ENCODE measurements around the gene GSTA1.
"Not testable (repeated sequence)": the region's sequence is repeated elsewhere in the genome, so short reads cannot be mapped to it uniquely, and the experiment has no call there.

The GSTA1 gene

DNA sequence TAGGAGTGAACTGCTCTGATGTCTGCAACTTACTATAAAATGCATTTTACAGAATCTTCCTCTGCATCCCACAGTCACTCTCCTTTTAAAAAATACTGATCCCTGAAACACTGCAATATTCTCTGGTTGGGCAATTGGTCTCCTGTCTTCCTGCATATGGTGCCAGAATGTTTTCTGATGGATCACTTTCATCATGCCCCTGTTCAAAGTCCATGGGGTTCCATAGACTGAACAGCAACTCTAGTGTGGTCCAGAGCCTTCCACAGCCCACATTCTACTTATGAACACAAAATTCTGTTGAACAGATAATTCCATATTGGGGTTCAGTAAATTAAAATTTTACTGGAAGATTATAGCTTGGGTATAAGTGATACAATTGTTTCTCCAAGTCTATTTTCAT, 51.3 kb downstream of the GSTA1 start:
- FAIRE-seq (no peak), DNase-seq (ENCODE audit: insufficient read length, low spot score) (no peak)
- TF ChIP-seq PAX5 (IDR thresholded peaks at IDR 0.05; ENCODE audit: insufficient read depth, low read length, severe bottlenecking): no peak
- TF ChIP-seq TAF1 (IDR thresholded peaks at IDR 0.05; ENCODE audit: low read depth, low read length): no peak
- TF ChIP-seq POLR2AphosphoS5 (IDR thresholded peaks at IDR 0.05; ENCODE audit: low read depth, low read length): no peak
- no peak for TF ChIP-seq POLR2A (IDR thresholded peaks at IDR 0.05; ENCODE audit: low read depth, low read length)

DNA sequence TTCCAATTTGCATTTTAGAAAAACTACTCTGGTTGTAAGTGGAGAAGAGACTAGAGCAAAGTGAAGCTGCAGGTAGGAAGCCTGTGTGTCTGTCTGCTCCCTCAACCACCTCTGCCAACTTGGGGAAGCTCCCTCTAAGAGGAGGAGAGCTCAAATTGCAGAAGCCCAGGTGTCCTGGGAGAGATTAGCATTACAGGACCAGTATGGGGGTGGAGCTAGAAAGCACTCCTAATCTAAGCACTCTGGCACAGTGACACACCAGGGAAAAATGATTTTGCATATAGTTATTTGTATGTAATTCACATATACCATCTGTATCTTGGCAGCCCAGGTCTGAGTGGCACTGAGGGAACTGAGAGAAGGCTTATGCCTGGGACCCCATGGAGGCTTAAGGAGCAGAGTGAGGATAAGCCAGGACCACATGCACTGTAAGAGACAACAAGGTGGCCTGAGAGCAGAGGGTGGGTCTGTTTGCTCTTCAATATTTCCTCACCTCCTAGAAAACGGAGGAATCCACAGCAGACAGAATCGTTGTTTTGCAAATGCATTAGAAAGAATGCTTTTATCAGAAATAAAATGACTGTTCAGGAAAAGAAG, 54.0 kb downstream of the GSTA1 start:
- TF ChIP-seq POLR2A (IDR thresholded peaks at IDR 0.05; ENCODE audit: low read depth, low read length) (no peak), POLR2AphosphoS5 (IDR thresholded peaks at IDR 0.05; ENCODE audit: low read depth, low read length) (no peak), PAX5 (IDR thresholded peaks at IDR 0.05; ENCODE audit: insufficient read depth, low read length, severe bottlenecking) (no peak), TAF1 (IDR thresholded peaks at IDR 0.05; ENCODE audit: low read depth, low read length) (no peak), POU2F2 (IDR thresholded peaks at IDR 0.05; ENCODE audit: low read depth, low read length) (no peak), SPI1 (IDR thresholded peaks at IDR 0.05; ENCODE audit: low read depth, low read length) (no peak)
- DNase-seq (ENCODE audit: insufficient read length, low spot score) (no peak), FAIRE-seq (no peak)

DNA sequence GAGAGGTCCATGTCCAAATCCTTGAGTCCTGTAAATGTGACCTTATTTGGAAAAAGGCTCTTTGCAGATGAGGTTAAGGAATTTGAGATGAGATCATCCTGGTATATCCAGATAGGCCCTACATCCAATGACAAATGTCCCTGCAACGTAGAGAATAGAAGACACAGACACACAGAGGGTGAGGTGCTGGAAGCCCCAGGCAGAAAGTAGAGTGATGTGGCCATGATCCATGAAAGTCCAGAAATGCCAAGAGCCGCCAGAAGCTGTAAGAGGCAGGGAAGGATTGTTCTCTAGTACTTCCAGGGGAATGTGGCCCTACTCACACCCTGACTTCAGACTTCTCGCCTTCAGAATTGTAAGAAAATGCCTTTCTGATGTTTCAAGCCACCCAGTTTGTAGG, 56.3 kb downstream of the GSTA1 start:
- not testable (repeated sequence) for DNase-seq (ENCODE audit: insufficient read length, low spot score); FAIRE-seq

DNA sequence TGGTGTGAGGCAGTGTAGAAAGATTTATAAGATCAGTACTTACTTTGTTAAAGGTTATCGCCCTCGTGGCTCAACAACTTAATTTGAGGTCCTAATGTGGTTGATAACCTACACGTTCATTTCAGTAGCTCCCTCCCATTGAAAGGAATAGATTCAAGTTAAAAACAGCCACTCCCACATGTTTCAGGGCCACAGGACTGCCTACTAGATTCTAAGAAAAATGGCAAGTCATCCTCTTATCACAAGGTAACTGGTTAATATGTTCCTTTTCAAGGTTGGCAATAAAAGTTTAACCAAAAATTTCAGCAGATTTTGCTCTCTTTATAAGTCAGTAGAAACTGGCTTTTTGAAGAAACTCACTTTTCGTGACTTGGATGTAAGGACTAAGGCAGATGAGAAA, 57.4 kb downstream of the GSTA1 start:
- no peak for TF ChIP-seq POU2F2 (IDR thresholded peaks at IDR 0.05; ENCODE audit: low read depth, low read length)
- no peak for TF ChIP-seq POLR2A (IDR thresholded peaks at IDR 0.05; ENCODE audit: low read depth, low read length)
- no peak for TF ChIP-seq SPI1 (IDR thresholded peaks at IDR 0.05; ENCODE audit: low read depth, low read length)
- TF ChIP-seq PAX5 (IDR thresholded peaks at IDR 0.05; ENCODE audit: insufficient read depth, low read length, severe bottlenecking): no peak
- TF ChIP-seq POLR2AphosphoS5 (IDR thresholded peaks at IDR 0.05; ENCODE audit: low read depth, low read length): no peak
- FAIRE-seq: no peak
- DNase-seq (ENCODE audit: insufficient read length, low spot score): no peak

DNA sequence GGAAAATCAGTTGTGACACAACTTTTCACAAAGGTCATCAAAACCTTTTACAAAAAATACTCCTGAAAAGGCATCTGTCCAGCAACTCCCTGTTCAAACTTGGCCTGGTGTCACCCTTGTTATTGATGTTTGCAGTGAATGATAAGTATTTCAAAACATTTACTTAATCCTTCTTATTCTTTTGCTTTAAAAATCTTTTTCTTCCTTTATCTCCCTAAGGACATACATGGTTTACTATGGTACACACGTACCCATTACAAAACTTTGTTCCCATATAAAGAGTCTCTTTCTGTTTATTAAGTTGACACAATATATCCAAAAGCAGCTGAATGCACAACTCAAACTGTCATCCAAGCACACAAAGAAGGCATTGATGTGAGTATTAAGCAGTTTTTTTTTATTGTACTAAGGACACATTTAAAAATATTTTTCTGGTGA, 57.8 kb downstream of the GSTA1 start:
- DNase-seq (ENCODE audit: insufficient read length, low spot score) (no peak), FAIRE-seq (no peak)
- TF ChIP-seq POLR2A (IDR thresholded peaks at IDR 0.05; ENCODE audit: low read depth, low read length) (no peak), SPI1 (IDR thresholded peaks at IDR 0.05; ENCODE audit: low read depth, low read length) (no peak), POLR2AphosphoS5 (IDR thresholded peaks at IDR 0.05; ENCODE audit: low read depth, low read length) (no peak), POU2F2 (IDR thresholded peaks at IDR 0.05; ENCODE audit: low read depth, low read length) (no peak), TAF1 (IDR thresholded peaks at IDR 0.05; ENCODE audit: low read depth, low read length) (no peak), PAX5 (IDR thresholded peaks at IDR 0.05; ENCODE audit: insufficient read depth, low read length, severe bottlenecking) (no peak)

DNA sequence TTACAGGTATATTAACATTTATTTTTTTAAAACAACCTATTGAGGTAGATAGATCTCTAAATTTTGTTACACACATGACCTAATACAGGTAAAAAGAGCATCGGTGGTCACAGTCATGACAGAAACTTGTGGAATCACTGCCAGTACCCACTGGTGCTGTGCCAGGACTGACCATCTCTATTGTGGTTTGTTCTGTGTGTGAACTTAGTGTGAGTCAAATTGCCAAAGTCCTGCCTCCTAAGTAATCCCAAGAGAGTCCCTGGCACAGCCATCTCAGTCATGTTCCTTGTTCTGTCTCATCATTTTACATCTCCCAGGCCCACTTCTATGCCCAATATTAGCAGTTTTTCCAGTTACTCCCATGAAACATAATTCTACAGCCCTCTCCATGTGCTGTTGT, 61.7 kb downstream of the GSTA1 start:
- TF ChIP-seq POLR2A (IDR thresholded peaks at IDR 0.05; ENCODE audit: low read depth, low read length): no peak
- TF ChIP-seq PAX5 (IDR thresholded peaks at IDR 0.05; ENCODE audit: insufficient read depth, low read length, severe bottlenecking): no peak
- no peak for TF ChIP-seq SPI1 (IDR thresholded peaks at IDR 0.05; ENCODE audit: low read depth, low read length)
- no peak for TF ChIP-seq POU2F2 (IDR thresholded peaks at IDR 0.05; ENCODE audit: low read depth, low read length)
- no peak for TF ChIP-seq TAF1 (IDR thresholded peaks at IDR 0.05; ENCODE audit: low read depth, low read length)
- no peak for TF ChIP-seq POLR2AphosphoS5 (IDR thresholded peaks at IDR 0.05; ENCODE audit: low read depth, low read length)
- DNase-seq (ENCODE audit: insufficient read length, low spot score): no peak
- no peak for FAIRE-seq
